HG02571 (cell line): ENCODE data around the gene DLG2.

Experiments used
- ATAC-seq: cut with Tn5 transposase; IDR thresholded peaks from one replicate; pipeline ENCODE4 v1.9.1; 2021; ENCODE audit warnings: mild to moderate bottlenecking, moderate library complexity; ENCODE audit not compliant: unreplicated experiment

Gene DLG2

GRCh38 chr11:84437071-84437980 is 1189.8 kb downstream of the DLG2 start:
- ATAC-seq: peak; percentile 75

- ATAC-seq: no peak
Observed at GRCh38 chr11:84430661-84431060, 1196.5 kb downstream of the DLG2 start.

GRCh38 chr11:84425673-84426072 is 1201.5 kb downstream of the DLG2 start:
- no peak for ATAC-seq

- no peak for ATAC-seq
Observed at GRCh38 chr11:84420271-84420670, 1206.9 kb downstream of the DLG2 start.

- no peak for ATAC-seq
Observed at GRCh38 chr11:84419616-84420015, 1207.5 kb downstream of the DLG2 start.

GRCh38 chr11:84414920-84415319 is 1212.2 kb downstream of the DLG2 start:
- ATAC-seq: no peak

- ATAC-seq: no peak
Observed at GRCh38 chr11:84413549-84413948, 1213.6 kb downstream of the DLG2 start.

- ATAC-seq: no peak
Observed at GRCh38 chr11:84412862-84413261, 1214.3 kb downstream of the DLG2 start.

GRCh38 chr11:84408946-84409411 is 1218.2 kb downstream of the DLG2 start:
- no peak for ATAC-seq

GRCh38 chr11:84407091-84407490 is 1220.1 kb downstream of the DLG2 start:
- ATAC-seq: no peak

- no peak for ATAC-seq
Observed at GRCh38 chr11:84398017-84398626, 1229.0 kb downstream of the DLG2 start.

- ATAC-seq: no peak
Observed at GRCh38 chr11:84396521-84396920, 1230.6 kb downstream of the DLG2 start.

- ATAC-seq: no peak
Observed at GRCh38 chr11:84390441-84391078, 1236.6 kb downstream of the DLG2 start.

GRCh38 chr11:84389696-84390095 is 1237.4 kb downstream of the DLG2 start:
- no peak for ATAC-seq

- ATAC-seq: peak; percentile 82
Observed at GRCh38 chr11:84384731-84385130, 1242.4 kb downstream of the DLG2 start.

GRCh38 chr11:84383576-84383975 is 1243.6 kb downstream of the DLG2 start:
- no peak for ATAC-seq

- ATAC-seq: no peak
Observed at GRCh38 chr11:84381666-84382065, 1245.5 kb downstream of the DLG2 start.

- no peak for ATAC-seq
Observed at GRCh38 chr11:84372381-84372950, 1254.7 kb downstream of the DLG2 start.

GRCh38 chr11:84358034-84358433 is 1269.1 kb downstream of the DLG2 start:
- ATAC-seq: no peak

GRCh38 chr11:84355911-84356310 is 1271.2 kb downstream of the DLG2 start:
- ATAC-seq: no peak

GRCh38 chr11:84345597-84345996 is 1281.5 kb downstream of the DLG2 start:
- no peak for ATAC-seq
